Testis (tissue), 5 donors: ENCODE measurements around the gene MYBBP1A. TPM values are rescaled to one million over a fixed set of nuclear protein-coding genes. Genes with fewer than 3 reads are reported as not detected.
"Not testable (repeated sequence)": the region's sequence is repeated elsewhere in the genome, so short reads cannot be mapped to it uniquely, and the experiment has no call there.

Experiments
- DNase-seq: peaks from one replicate; pipeline ENCODE4 v3.0.0-alpha.2; 2019
- H3K27ac ChIP-seq, 2 donors: fragments of 200-600 bp; sonication (generic); one replicate each; pipeline ENCODE4 v1.5.1; 2019
- H3K27me3 ChIP-seq: fragments of 200-600 bp; sonication (generic); one replicate; pipeline ENCODE4 v1.5.1; 2019
- H3K36me3 ChIP-seq: fragments of 200-600 bp; sonication (generic); one replicate; pipeline ENCODE4 v1.5.1; 2017; ENCODE audit warnings: low read depth; ENCODE audit errors: missing control alignments
- H3K4me1 ChIP-seq: fragments of 200-600 bp; sonication (generic); one replicate; pipeline ENCODE4 v1.5.1; 2019
- H3K4me3 ChIP-seq, 2 donors: fragments of 200-600 bp; sonication (generic); one replicate each; pipeline ENCODE4 v1.5.1; 2017 to 2019
- H3K9me3 ChIP-seq: fragments of 200-600 bp; sonication (generic); one replicate; pipeline ENCODE4 v1.5.1; 2017
- POLR2A ChIP-seq: fragments of 450-650 bp; IDR thresholded peaks from one replicate; pipeline ENCODE4 v1.6.1; 2017; ENCODE audit warnings: antibody characterized with exemption, mild to moderate bottlenecking, moderate library complexity
- WGBS, 2 donors: methylation state at CpG; one replicate each; pipeline ENCODE4 v1.1.5; 2018; 5-methylcytosine and 5-hydroxymethylcytosine counted together
- intact Hi-C: fragments of 100-400 bp; cut with DNase I; formaldehyde crosslinking; loops from one replicate; pipeline ENCODE4 v1.15.1; 2023; ENCODE audit warnings: low total_unique reads
- long read RNA-seq, 2 donors: transcript quantifications; one replicate each; lab custom pipeline, GENCODE V29; 2026
- polyA plus RNA-seq: library from polyadenylated mRNA; stranded (reverse); fragments of 350-450 nt; fragmentation: Illumina TruSeq; extraction: RNeasy Lipid Tissue Mini Kit (QIAGEN cat#74804); gene quantifications from one replicate; pipeline ENCODE4 v1.2.3, GENCODE V29; 2014; ENCODE audit warnings: low read depth, low replicate concordance; ENCODE audit not compliant: insufficient read depth
- total RNA-seq, 2 donors: library from RNA; depleted of rRNA; stranded (reverse); fragments of >200 nt; gene quantifications; one replicate each; pipeline ENCODE4 v1.2.3, GENCODE V29; 2016
- TF ChIP-seq, protein P1 (sequence below), 3 experiments: fragments of 450-650 bp in 2 of 3; fragments of 200-600 bp in 1 of 3; sonication (generic) in 1 of 3; IDR thresholded peaks; one replicate each; pipeline ENCODE4 v1.5.1; 2016 to 2019; ENCODE audit warnings: antibody characterized with exemption in 3 of 3, mild to moderate bottlenecking in 2 of 3, moderate library complexity in 1 of 3

MYBBP1A gene, protein sequence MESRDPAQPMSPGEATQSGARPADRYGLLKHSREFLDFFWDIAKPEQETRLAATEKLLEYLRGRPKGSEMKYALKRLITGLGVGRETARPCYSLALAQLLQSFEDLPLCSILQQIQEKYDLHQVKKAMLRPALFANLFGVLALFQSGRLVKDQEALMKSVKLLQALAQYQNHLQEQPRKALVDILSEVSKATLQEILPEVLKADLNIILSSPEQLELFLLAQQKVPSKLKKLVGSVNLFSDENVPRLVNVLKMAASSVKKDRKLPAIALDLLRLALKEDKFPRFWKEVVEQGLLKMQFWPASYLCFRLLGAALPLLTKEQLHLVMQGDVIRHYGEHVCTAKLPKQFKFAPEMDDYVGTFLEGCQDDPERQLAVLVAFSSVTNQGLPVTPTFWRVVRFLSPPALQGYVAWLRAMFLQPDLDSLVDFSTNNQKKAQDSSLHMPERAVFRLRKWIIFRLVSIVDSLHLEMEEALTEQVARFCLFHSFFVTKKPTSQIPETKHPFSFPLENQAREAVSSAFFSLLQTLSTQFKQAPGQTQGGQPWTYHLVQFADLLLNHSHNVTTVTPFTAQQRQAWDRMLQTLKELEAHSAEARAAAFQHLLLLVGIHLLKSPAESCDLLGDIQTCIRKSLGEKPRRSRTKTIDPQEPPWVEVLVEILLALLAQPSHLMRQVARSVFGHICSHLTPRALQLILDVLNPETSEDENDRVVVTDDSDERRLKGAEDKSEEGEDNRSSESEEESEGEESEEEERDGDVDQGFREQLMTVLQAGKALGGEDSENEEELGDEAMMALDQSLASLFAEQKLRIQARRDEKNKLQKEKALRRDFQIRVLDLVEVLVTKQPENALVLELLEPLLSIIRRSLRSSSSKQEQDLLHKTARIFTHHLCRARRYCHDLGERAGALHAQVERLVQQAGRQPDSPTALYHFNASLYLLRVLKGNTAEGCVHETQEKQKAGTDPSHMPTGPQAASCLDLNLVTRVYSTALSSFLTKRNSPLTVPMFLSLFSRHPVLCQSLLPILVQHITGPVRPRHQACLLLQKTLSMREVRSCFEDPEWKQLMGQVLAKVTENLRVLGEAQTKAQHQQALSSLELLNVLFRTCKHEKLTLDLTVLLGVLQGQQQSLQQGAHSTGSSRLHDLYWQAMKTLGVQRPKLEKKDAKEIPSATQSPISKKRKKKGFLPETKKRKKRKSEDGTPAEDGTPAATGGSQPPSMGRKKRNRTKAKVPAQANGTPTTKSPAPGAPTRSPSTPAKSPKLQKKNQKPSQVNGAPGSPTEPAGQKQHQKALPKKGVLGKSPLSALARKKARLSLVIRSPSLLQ (N-terminal part only)
- total RNA-seq (10 to 100 TPM; 74.1 to 78.9 TPM), polyA plus RNA-seq (32.9 TPM)
- long read RNA-seq, donor 1, full-length matches to known transcripts = 3 of 3 reads
- long read RNA-seq, donor 1, partial matches to known transcripts = 0 of 3 reads
- long read RNA-seq, donor 1, other reads (novel, unspliced or antisense) = 0 of 3 reads
- long read RNA-seq, donor 2, partial matches to known transcripts = 0 of 3 reads
- long read RNA-seq, donor 2, other reads (novel, unspliced or antisense) = 0 of 3 reads

DNA sequence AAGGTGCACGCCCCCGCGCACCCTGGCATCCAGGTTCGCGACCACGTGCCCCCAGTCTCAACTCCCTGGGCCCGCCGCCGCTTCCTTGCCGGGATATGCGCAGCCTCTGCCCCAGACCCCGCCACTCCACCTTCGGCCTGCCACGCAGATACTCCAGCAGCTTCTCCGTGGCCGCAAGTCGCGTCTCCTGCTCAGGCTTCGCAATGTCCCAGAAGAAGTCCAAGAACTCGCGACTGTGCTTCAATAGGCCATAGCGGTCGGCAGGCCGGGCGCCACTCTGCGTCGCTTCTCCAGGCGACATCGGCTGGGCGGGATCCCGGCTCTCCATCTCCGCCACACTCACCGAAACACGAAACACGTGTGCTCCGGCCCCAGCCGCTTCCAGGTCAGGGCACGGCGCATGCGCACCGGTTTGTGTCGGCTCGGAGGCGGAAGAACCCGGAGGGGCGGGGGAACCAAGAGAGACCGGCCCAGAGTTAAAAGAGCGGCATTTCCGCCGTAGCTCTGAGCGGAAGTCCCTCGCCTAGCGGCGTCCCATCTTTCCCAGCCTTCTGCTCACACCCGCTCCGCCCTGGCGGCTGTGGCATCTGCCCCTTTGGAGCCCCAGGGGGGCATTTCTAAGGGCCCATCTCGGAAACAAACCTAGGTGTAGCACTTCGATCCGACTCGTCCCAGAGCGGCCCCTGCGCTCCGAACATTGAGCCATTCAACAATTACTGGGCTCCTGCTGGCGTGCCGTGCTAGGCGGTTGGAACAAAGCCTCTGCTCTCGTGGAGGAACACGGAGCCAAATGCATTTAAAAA lies at the start of gene MYBBP1A:
Gene MYBBP1A, minus strand, starts transcription at position 388 of the 803 bp plus-strand sequence. Its CDS starts 60 bp downstream, at position 328.
- peak within 1 kb of the TSS; percentile 66 to 86 for H3K4me3 ChIP-seq
- H3K27me3 ChIP-seq = no peaks in the 10 kb centered on the region
- DNase-seq = peak; percentile 98
- intact Hi-C loops = no loop called here
- WGBS, 2 donors = 0 to 1% methylated on average over 42 to 66 of the region's 69 CpGs
- H3K9me3 ChIP-seq = no peaks in the 10 kb centered on the region
- H3K4me1 ChIP-seq = peaks cover 22% of the 10 kb centered on the region
- peak within 1 kb of the TSS; percentile 72 to 80 for H3K27ac ChIP-seq
- no peaks in the 10 kb centered on the region for H3K36me3 ChIP-seq
- TF ChIP-seq, protein P1, sequence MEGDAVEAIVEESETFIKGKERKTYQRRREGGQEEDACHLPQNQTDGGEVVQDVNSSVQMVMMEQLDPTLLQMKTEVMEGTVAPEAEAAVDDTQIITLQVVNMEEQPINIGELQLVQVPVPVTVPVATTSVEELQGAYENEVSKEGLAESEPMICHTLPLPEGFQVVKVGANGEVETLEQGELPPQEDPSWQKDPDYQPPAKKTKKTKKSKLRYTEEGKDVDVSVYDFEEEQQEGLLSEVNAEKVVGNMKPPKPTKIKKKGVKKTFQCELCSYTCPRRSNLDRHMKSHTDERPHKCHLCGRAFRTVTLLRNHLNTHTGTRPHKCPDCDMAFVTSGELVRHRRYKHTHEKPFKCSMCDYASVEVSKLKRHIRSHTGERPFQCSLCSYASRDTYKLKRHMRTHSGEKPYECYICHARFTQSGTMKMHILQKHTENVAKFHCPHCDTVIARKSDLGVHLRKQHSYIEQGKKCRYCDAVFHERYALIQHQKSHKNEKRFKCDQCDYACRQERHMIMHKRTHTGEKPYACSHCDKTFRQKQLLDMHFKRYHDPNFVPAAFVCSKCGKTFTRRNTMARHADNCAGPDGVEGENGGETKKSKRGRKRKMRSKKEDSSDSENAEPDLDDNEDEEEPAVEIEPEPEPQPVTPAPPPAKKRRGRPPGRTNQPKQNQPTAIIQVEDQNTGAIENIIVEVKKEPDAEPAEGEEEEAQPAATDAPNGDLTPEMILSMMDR (IDR thresholded peaks at IDR 0.05) = no peak
- peak; percentile 27 for TF ChIP-seq POLR2A

DNA sequence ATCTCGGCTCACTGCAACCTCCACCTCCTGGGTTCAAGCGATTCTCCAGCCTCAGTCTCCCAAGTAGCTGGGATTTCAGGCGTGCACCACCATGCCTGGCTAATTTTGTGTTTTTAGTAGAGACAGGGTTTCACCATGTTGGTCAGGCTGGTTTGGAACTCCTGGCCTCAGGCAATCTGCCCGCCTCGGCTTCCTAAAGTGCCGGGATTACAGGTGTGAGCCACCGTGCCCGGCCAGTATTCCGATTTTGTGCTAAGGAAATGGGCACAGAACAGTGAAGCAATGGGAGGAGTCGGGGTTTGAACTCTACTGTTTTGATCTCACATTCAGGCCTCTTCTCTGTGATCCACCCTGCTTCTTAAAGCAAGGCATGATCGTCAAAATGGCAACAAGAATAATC lies 49.6 kb upstream of the MYBBP1A start:
- DNase-seq, H3K36me3 ChIP-seq, H3K9me3 ChIP-seq, H3K4me3 ChIP-seq, intact Hi-C loops, H3K27me3 ChIP-seq: not testable (repeated sequence)
- Histone ChIP-seq H3K27ac (peak overlapping the region in 1 of 2 donors; percentile 86), H3K4me1 (peaks cover 50% of the 10 kb centered on the region)
- 84 to 89% methylated on average over 8 to 11 of the region's 11 CpGs for WGBS, 2 donors

DNA sequence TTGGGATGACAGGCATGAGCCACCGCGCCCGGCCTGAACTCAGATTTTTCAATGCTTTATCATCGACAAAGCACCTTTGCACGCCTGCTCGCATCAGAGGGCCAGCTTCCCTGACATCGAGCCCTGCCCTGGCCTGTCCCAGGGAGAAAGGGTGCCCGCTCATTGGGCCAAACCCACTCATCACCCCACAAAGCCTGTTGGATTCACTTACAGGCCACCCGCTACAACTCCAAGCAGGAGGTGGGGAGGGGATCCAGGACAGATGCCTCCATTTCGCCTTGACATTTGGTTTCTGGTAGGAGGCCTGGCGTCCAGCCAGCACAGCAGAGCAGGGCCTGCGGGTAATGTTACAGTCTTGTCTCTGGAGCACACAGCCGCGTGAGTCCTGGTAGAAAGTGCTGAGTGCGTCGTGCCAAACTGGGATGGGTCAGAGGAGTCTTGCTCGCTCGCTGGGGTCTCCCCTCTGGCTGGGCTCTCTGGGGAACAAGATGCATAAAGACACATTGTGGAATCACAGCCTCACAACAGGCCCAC lies 49.0 kb upstream of the MYBBP1A start:
- H3K9me3 ChIP-seq = no peaks in the 10 kb centered on the region
- intact Hi-C loops = no loop called here
- no peak overlapping the region for H3K4me3 ChIP-seq
- no peaks in the 10 kb centered on the region for H3K36me3 ChIP-seq
- H3K27ac ChIP-seq = peak overlapping the region in 1 of 2 donors; percentile 23
- TF ChIP-seq, protein P1 (IDR thresholded peaks at IDR 0.05) = no peak
- no peak for TF ChIP-seq POLR2A
- WGBS, 2 donors = 59 to 83% methylated on average over 8 to 18 of the region's 18 CpGs
- peaks cover 51% of the 10 kb centered on the region for H3K4me1 ChIP-seq
- no peaks in the 10 kb centered on the region for H3K27me3 ChIP-seq
- DNase-seq = peak; percentile 92

DNA sequence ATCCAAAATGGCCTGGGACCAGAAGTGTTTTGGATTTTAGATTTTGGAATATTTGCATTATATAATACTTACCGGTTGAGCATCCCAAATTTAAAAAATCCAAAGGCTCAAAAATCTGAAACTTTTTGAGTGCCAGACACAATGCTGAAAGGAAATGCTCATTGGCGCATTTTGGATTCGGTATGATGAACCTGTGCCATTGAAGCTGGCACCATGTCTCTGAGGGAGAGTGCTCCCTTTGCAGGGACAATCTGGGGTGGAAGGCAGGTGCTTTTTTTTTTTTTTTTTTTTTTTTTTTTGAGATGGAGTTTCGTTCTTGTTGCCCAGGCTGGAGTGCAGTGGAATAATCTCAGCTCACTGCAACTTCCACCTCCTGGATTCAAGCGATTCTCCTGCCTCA lies 46.9 kb upstream of the MYBBP1A start:
- Histone ChIP-seq H3K4me3 (no peak overlapping the region), H3K27ac (no peak overlapping the region), H3K27me3 (no peaks in the 10 kb centered on the region), H3K4me1 (peaks cover 39% of the 10 kb centered on the region), H3K9me3 (no peaks in the 10 kb centered on the region), H3K36me3 (no peaks in the 10 kb centered on the region)
- intact Hi-C loops = no loop called here
- no peak for DNase-seq
- 87 to 98% methylated on average over 5 of the region's 5 CpGs for WGBS, 2 donors
- no peak for TF ChIP-seq POLR2A
- TF ChIP-seq, protein P1 (IDR thresholded peaks at IDR 0.05) = no peak
